ENCODE measurements around the gene AVL9. TPM values are rescaled to one million over a fixed set of nuclear protein-coding genes. Genes with fewer than 3 reads are reported as not detected.

Gene AVL9
- total and polyA plus RNA-seq, 2 experiments from 2014 or later, result 13.1 to 33.8 TPM

DNA sequence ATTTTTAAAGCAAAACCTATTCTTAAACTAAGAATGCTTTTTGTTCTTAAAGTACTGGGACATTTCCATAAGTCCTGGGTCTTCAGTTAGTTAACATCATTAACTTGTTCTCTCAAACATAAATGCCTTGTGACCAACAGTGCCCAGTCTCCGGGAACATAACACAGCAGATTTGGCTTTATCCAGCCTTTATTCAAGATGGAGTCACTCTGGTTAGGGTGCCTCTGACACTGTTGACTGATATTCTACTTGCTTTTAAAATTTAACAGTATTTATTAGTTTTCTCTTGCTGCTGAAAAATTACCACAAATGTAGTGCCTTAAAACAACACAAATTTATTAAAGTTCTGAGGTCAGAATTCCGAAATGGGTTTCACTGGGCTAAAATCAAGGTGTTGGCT is 44.1 kb downstream of the AVL9 start:
- Histone ChIP-seq H3K9me2 (ENCODE audit: insufficient read depth) (peaks cover 6% of the 10 kb centered on the region; the same call in 1 of the 2 replicates), H4K20me1 (replicated peaks; ENCODE audit: insufficient read depth) (peaks cover 10% of the 10 kb centered on the region; the same call in 1 of the 2 replicates), H3K27me3 (ENCODE audit: insufficient read depth) (no peaks in the 10 kb centered on the region), H3K79me2 (replicated peaks; ENCODE audit: insufficient read depth) (peaks cover 69% of the 10 kb centered on the region), H3K36me3 (ENCODE audit: insufficient read depth) (peaks cover 5% of the 10 kb centered on the region; the same call in 1 of the 2 replicates), H3K4me1 (ENCODE audit: insufficient read depth) (peaks cover 6% of the 10 kb centered on the region; the same call in 1 of the 2 replicates), H2AFZ (no peak overlapping the region), H3K4me2 (no peak overlapping the region), H3K4me3 (no peak overlapping the region), H3K27ac (ENCODE audit: low read depth) (no peak overlapping the region), H3F3A (replicated peaks; ENCODE audit: low read depth) (no peaks in the 10 kb centered on the region)
- Mint-ChIP-seq H3K4me3 (no peak overlapping the region), H3K27ac (no peak overlapping the region), H3K36me3 (ENCODE audit: low read depth) (peaks cover 15% of the 10 kb centered on the region; the same call in 2 of the 3 replicates), H3K27me3 (ENCODE audit: insufficient read depth, low read depth, poor library complexity) (no peaks in the 10 kb centered on the region), H3K9me3 (no peaks in the 10 kb centered on the region), H3K4me1 (peaks cover 16% of the 10 kb centered on the region; the same call in 2 of the 3 replicates)
- DNase-seq (ENCODE audit: low spot score) (no peak), ATAC-seq (no peak)
- no peak for TF ChIP-seq ZNF114 (CRISPR knock-in tag; IDR thresholded peaks at IDR 0.05)
- TF ChIP-seq POLR2AphosphoS5 (IDR thresholded peaks at IDR 0.05; ENCODE audit: low read depth), result no peak
- TF ChIP-seq, protein P1, sequence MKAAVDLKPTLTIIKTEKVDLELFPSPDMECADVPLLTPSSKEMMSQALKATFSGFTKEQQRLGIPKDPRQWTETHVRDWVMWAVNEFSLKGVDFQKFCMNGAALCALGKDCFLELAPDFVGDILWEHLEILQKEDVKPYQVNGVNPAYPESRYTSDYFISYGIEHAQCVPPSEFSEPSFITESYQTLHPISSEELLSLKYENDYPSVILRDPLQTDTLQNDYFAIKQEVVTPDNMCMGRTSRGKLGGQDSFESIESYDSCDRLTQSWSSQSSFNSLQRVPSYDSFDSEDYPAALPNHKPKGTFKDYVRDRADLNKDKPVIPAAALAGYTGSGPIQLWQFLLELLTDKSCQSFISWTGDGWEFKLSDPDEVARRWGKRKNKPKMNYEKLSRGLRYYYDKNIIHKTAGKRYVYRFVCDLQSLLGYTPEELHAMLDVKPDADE (IDR thresholded peaks at IDR 0.05), result no peak
- TF ChIP-seq EZH2 (IDR thresholded peaks at IDR 0.05; ENCODE audit: low read depth, unreplicated experiment), result no peak
- no peak for TF ChIP-seq EZH2phosphoT487 (IDR thresholded peaks at IDR 0.05; ENCODE audit: unreplicated experiment)
- no peak for TF ChIP-seq CREB1 (CRISPR knock-in tag; IDR thresholded peaks at IDR 0.05; ENCODE audit: low read depth)
- TF ChIP-seq STAT1 (IDR thresholded peaks at IDR 0.05; ENCODE audit: unreplicated experiment), result no peak
- TF ChIP-seq ZNF331 (CRISPR knock-in tag; IDR thresholded peaks at IDR 0.05; ENCODE audit: low read depth), result no peak
- TF ChIP-seq, protein P2, sequence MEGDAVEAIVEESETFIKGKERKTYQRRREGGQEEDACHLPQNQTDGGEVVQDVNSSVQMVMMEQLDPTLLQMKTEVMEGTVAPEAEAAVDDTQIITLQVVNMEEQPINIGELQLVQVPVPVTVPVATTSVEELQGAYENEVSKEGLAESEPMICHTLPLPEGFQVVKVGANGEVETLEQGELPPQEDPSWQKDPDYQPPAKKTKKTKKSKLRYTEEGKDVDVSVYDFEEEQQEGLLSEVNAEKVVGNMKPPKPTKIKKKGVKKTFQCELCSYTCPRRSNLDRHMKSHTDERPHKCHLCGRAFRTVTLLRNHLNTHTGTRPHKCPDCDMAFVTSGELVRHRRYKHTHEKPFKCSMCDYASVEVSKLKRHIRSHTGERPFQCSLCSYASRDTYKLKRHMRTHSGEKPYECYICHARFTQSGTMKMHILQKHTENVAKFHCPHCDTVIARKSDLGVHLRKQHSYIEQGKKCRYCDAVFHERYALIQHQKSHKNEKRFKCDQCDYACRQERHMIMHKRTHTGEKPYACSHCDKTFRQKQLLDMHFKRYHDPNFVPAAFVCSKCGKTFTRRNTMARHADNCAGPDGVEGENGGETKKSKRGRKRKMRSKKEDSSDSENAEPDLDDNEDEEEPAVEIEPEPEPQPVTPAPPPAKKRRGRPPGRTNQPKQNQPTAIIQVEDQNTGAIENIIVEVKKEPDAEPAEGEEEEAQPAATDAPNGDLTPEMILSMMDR (conservative IDR thresholded peaks at IDR 0.05; ENCODE audit: low read depth in 2 of 2), result no peak

DNA sequence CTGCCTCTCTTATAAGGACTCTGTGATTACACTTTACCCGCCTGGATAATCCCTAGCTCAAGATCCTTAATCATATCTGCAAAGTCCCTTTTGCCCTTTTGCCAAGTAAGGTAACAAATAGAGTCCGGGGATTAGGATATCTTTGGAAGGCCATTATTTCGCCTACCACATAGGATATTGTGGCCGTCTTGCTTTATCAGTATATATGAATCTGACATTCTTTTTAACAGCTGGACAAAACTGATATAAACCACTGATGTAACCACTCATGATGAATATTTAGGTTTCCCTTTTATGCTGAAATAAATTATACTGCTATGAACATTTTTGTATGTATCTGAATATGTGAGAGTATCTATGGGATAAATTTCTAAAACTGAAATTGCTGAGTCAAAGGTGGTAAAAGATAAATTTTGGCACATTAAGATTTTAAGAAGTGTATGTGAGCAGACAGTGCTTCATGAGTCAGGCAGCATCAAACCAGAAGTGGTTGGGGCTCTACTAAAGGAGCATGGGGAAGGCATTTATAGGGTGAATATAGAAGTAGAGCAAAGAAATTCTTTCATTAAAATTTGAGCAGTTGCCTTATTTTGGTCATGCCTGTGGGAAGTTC is 44.7 kb downstream of the AVL9 start:
- Histone ChIP-seq H4K20me1 (replicated peaks; ENCODE audit: insufficient read depth) (peaks cover 10% of the 10 kb centered on the region; the same call in 1 of the 2 replicates), H3K27me3 (ENCODE audit: insufficient read depth) (no peaks in the 10 kb centered on the region), H3K4me1 (ENCODE audit: insufficient read depth) (peaks cover 6% of the 10 kb centered on the region; the same call in 1 of the 2 replicates), H3K79me2 (replicated peaks; ENCODE audit: insufficient read depth) (peaks cover 62% of the 10 kb centered on the region), H3K27ac (ENCODE audit: low read depth) (no peak overlapping the region), H3K4me2 (no peak overlapping the region), H3F3A (replicated peaks; ENCODE audit: low read depth) (no peaks in the 10 kb centered on the region), H3K9me2 (ENCODE audit: insufficient read depth) (peaks cover 6% of the 10 kb centered on the region; the same call in 1 of the 2 replicates), H3K36me3 (ENCODE audit: insufficient read depth) (peaks cover 9% of the 10 kb centered on the region; the same call in 1 of the 2 replicates), H3K4me3 (no peak overlapping the region), H2AFZ (no peak overlapping the region)
- Mint-ChIP-seq H3K9me3 (no peaks in the 10 kb centered on the region), H3K27ac (no peak overlapping the region), H3K36me3 (ENCODE audit: low read depth) (peaks cover 16% of the 10 kb centered on the region; the same call in 2 of the 3 replicates), H3K27me3 (ENCODE audit: insufficient read depth, low read depth, poor library complexity) (no peaks in the 10 kb centered on the region), H3K4me1 (peaks cover 16% of the 10 kb centered on the region; the same call in 2 of the 3 replicates), H3K4me3 (no peak overlapping the region)
- ATAC-seq (no peak), DNase-seq (ENCODE audit: low spot score) (no peak)
- TF ChIP-seq JUNB (IDR thresholded peaks at IDR 0.05; ENCODE audit: unreplicated experiment), result no peak
- no peak for TF ChIP-seq EZH2 (IDR thresholded peaks at IDR 0.05; ENCODE audit: low read depth, unreplicated experiment)
- TF ChIP-seq, protein P2 (conservative IDR thresholded peaks at IDR 0.05; ENCODE audit: low read depth in 2 of 2), result no peak
- TF ChIP-seq ZNF331 (CRISPR knock-in tag; IDR thresholded peaks at IDR 0.05; ENCODE audit: low read depth), result no peak
- no peak for TF ChIP-seq STAT1 (IDR thresholded peaks at IDR 0.05; ENCODE audit: unreplicated experiment)
- TF ChIP-seq, protein P3, sequence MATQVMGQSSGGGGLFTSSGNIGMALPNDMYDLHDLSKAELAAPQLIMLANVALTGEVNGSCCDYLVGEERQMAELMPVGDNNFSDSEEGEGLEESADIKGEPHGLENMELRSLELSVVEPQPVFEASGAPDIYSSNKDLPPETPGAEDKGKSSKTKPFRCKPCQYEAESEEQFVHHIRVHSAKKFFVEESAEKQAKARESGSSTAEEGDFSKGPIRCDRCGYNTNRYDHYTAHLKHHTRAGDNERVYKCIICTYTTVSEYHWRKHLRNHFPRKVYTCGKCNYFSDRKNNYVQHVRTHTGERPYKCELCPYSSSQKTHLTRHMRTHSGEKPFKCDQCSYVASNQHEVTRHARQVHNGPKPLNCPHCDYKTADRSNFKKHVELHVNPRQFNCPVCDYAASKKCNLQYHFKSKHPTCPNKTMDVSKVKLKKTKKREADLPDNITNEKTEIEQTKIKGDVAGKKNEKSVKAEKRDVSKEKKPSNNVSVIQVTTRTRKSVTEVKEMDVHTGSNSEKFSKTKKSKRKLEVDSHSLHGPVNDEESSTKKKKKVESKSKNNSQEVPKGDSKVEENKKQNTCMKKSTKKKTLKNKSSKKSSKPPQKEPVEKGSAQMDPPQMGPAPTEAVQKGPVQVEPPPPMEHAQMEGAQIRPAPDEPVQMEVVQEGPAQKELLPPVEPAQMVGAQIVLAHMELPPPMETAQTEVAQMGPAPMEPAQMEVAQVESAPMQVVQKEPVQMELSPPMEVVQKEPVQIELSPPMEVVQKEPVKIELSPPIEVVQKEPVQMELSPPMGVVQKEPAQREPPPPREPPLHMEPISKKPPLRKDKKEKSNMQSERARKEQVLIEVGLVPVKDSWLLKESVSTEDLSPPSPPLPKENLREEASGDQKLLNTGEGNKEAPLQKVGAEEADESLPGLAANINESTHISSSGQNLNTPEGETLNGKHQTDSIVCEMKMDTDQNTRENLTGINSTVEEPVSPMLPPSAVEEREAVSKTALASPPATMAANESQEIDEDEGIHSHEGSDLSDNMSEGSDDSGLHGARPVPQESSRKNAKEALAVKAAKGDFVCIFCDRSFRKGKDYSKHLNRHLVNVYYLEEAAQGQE (IDR thresholded peaks at IDR 0.05; ENCODE audit: unreplicated experiment), result no peak
- no peak for TF ChIP-seq ZNF114 (CRISPR knock-in tag; IDR thresholded peaks at IDR 0.05)
- TF ChIP-seq EZH2phosphoT487 (IDR thresholded peaks at IDR 0.05; ENCODE audit: unreplicated experiment), result no peak
- TF ChIP-seq POLR2AphosphoS5 (IDR thresholded peaks at IDR 0.05; ENCODE audit: low read depth), result no peak
- TF ChIP-seq CREB1 (CRISPR knock-in tag; IDR thresholded peaks at IDR 0.05; ENCODE audit: low read depth), result no peak
